ENCODE data around the gene ERCC8. TPM values are rescaled to one million over a fixed set of nuclear protein-coding genes. Genes with fewer than 3 reads are reported as not detected.

The ERCC8 gene
- total RNA-seq, 1 donor from 2014 or later: 10.3 TPM

DNA sequence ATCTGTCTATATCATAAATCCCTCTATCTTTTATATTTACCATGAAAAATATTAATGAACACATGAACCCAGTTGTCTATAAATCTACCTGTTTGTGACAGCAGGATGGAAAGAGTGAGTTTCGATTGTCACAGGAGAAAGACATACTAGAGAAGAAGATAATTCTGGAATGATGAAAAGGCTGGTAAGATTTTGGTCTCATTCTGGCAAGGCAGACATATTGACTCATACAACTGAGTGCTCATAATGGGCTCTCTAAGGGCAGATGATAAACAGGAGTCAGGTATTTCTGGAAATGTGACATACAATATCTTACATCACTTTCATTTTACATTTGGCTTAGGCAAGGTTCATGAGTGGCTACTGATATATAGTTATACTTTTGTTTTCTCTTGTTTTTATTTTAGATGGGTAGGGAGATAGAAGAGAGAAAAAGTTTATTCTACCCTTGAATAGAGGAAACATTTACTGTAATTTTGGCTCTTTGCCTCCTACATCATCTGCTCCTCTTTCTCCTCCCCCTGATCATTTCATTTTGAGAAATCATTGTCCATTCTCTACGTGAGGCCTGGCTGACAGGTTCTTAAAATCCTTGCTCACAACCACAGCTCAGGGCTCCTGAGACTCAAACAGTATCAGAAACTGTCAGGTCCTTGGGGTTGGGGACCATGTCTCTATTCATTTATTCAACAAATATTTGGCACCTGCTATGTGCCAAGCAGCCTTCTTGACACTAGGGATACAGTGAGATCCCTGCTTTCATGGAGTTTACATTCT, 115.2 kb downstream of the ERCC8 start:
- H3K4me3 ChIP-seq (ENCODE audit: low read depth, low read length): no peak overlapping the region
- TF ChIP-seq, protein P1, sequence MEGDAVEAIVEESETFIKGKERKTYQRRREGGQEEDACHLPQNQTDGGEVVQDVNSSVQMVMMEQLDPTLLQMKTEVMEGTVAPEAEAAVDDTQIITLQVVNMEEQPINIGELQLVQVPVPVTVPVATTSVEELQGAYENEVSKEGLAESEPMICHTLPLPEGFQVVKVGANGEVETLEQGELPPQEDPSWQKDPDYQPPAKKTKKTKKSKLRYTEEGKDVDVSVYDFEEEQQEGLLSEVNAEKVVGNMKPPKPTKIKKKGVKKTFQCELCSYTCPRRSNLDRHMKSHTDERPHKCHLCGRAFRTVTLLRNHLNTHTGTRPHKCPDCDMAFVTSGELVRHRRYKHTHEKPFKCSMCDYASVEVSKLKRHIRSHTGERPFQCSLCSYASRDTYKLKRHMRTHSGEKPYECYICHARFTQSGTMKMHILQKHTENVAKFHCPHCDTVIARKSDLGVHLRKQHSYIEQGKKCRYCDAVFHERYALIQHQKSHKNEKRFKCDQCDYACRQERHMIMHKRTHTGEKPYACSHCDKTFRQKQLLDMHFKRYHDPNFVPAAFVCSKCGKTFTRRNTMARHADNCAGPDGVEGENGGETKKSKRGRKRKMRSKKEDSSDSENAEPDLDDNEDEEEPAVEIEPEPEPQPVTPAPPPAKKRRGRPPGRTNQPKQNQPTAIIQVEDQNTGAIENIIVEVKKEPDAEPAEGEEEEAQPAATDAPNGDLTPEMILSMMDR (conservative IDR thresholded peaks at IDR 0.05; ENCODE audit: low read depth, low read length): no peak
- DNase-seq (ENCODE audit: low read depth): no peak

DNA sequence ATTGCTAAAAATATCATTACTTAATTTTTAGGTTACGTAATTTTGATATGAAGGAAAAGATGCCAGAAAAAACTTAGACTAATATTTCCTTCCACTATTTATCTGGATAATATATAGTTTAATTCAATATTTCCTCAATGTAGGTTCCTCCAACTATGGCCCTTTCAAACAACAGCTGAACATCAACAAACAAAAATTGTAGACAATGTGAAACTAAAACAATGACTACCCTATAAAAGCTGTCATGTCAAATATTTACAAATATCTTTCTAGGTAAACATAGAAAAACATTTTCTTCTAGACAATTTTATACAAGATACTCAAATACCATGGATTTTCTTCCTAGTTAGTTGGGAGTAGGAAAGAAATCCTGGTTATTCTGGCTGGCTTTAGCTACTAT, 117.7 kb downstream of the ERCC8 start:
- H3K4me3 ChIP-seq (ENCODE audit: low read depth, low read length): no peak overlapping the region
- DNase-seq (ENCODE audit: low read depth): no peak
- TF ChIP-seq, protein P1 (conservative IDR thresholded peaks at IDR 0.05; ENCODE audit: low read depth, low read length): no peak

DNA sequence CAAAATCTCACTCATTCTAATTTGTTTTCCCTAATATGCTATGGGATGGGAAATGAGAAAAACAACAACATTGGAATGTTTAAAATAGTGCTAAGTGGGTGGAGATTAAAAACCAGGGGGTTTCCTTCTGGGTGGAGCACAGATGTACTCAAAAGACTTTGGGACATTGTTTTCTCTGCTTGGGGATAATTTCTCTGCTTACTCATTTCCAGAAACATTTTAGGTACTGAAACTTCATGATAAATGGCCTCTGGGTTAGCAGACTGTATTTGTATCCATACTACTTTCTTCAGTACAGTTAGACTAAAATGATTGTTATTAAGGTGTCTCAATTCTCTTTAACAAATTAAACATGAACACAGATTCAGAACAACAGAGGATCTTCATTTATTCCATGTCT, 118.2 kb downstream of the ERCC8 start:
- no peak overlapping the region for H3K4me3 ChIP-seq (ENCODE audit: low read depth, low read length)
- DNase-seq (ENCODE audit: low read depth): no peak
- TF ChIP-seq, protein P1 (conservative IDR thresholded peaks at IDR 0.05; ENCODE audit: low read depth, low read length): no peak

Other genes with a start within 250 kb of the ERCC8 start
- 21.4 and 38.6 TPM in 2 replicates for gene DEPDC1B, start 244.9 kb downstream of the ERCC8 start, total RNA-seq
- 6.3 and 7.5 TPM in 2 replicates for gene ELOVL7, start 100.8 kb downstream of the ERCC8 start, total RNA-seq
- gene NDUFAF2, start 135 bp upstream of the ERCC8 start, total RNA-seq: 31.0 and 32.3 TPM in 2 replicates
- gene SMIM15, start 217.4 kb upstream of the ERCC8 start, total RNA-seq: 70.5 and 71.4 TPM in 2 replicates